Natural killer cell (primary cell): Measurements from ENCODE around the gene MYO7B. TPM values are rescaled to one million over a fixed set of nuclear protein-coding genes. Genes with fewer than 3 reads are reported as not detected.

Experiments
- ATAC-seq, 3 donors: fragments of 150-1000 bp in 2 of 3; fragments of 200-7000 bp in 1 of 3; cut with Tn5 transposase; 1 replicate in 1 of 3; 2 replicates in 2 of 3; pipeline ENCODE4 v1.10.0; 2021; ENCODE audit warnings: mild to moderate bottlenecking in 2 of 3, moderate library complexity in 2 of 3
- DNase-seq, 2 donors: peaks; one replicate each; pipeline versions ENCODE4 v3.0.0 to v3.0.0-alpha.2; 2013 to 2021; ENCODE audit warnings: mixed read lengths in 1 of 2
- H3K27ac ChIP-seq: one replicate; pipeline ENCODE4 v1.5.1; 2013; ENCODE audit warnings: mild to moderate bottlenecking, low read length
- H3K27me3 ChIP-seq: one replicate; pipeline ENCODE4 v1.6.1; 2013; ENCODE audit warnings: low read length; ENCODE audit not compliant: control insufficient read depth, insufficient read depth
- H3K36me3 ChIP-seq: one replicate; pipeline ENCODE4 v1.6.1; 2013; ENCODE audit warnings: low read length; ENCODE audit not compliant: control insufficient read depth, insufficient read depth
- H3K4me1 ChIP-seq: one replicate; pipeline ENCODE4 v1.6.1; 2013; ENCODE audit warnings: low read length; ENCODE audit not compliant: control insufficient read depth, insufficient read depth
- H3K4me3 ChIP-seq: one replicate; pipeline ENCODE4 v1.5.1; 2013; ENCODE audit warnings: low read length
- H3K9me3 ChIP-seq: one replicate; pipeline ENCODE4 v1.6.1; 2013; ENCODE audit warnings: low read length; ENCODE audit not compliant: control insufficient read depth, insufficient read depth
- H3K27ac Mint-ChIP-seq, 2 donors: one replicate each; pipeline ENCODE4 v1.8.0; 2022; ENCODE audit warnings: mild to moderate bottlenecking in 2 of 2, mixed read lengths in 2 of 2, moderate library complexity in 1 of 2
- H3K27me3 Mint-ChIP-seq, 2 donors: one replicate each; pipeline ENCODE4 v1.8.0; 2022; ENCODE audit warnings: low read depth in 2 of 2, mixed read lengths in 2 of 2
- H3K36me3 Mint-ChIP-seq: one replicate; pipeline ENCODE4 v1.8.0; 2022; ENCODE audit warnings: mixed read lengths
- H3K4me1 Mint-ChIP-seq, 2 donors: one replicate each; pipeline ENCODE4 v1.8.0; 2022; ENCODE audit warnings: mixed read lengths in 2 of 2
- H3K4me3 Mint-ChIP-seq: one replicate; pipeline ENCODE4 v1.8.0; 2022; ENCODE audit warnings: mild to moderate bottlenecking, moderate library complexity, mixed read lengths
- H3K9me3 Mint-ChIP-seq, 2 donors: one replicate each; pipeline ENCODE4 v1.8.0; 2022; ENCODE audit warnings: mixed read lengths in 2 of 2
- CTCF ChIP-seq: fragments of 200-600 bp; IDR thresholded peaks from one replicate; pipeline ENCODE4 v1.8.0; 2022; ENCODE audit warnings: antibody characterized with exemption
- WGBS: methylation state at CpG from one replicate; pipeline ENCODE4 v1.1.7; 2013; ENCODE audit warnings: missing lambda C conversion rate; ENCODE audit not compliant: insufficient coverage; 5-methylcytosine and 5-hydroxymethylcytosine counted together
- intact Hi-C: fragments of 100-400 bp; cut with micrococcal nuclease; formaldehyde crosslinking; loops from one replicate; pipeline ENCODE4 v1.14.2; 2022
- total RNA-seq, 4 donors: library from RNA; stranded (reverse); fragments of 120-200 nt in 1 of 4; gene quantifications; one replicate each; pipeline versions ENCODE4 v1.2.3 to v1.2.4, GENCODE V29; 2013 to 2022

The MYO7B gene
- total RNA-seq, 3 donors from 2014 or later (not counting 1 experiment from before 2014, with no cell fraction given): 0.14 to 0.45 (median 0.25) TPM

- Histone ChIP-seq H3K27me3 (peaks cover 3% of the 10 kb centered on the region), H3K36me3 (no peaks in the 10 kb centered on the region), H3K4me1 (peaks cover 7% of the 10 kb centered on the region), H3K9me3 (no peaks in the 10 kb centered on the region), H3K4me3 (no peak overlapping the region), H3K27ac (no peak overlapping the region)
- TF ChIP-seq CTCF: no peak
- H3K27ac Mint-ChIP-seq: no peak overlapping the region
- intact Hi-C loops: no loop called here
- no peak for DNase-seq
- no peaks in the 10 kb centered on the region for H3K9me3 Mint-ChIP-seq
- no peak for ATAC-seq
- no peak overlapping the region for H3K4me3 Mint-ChIP-seq
- peaks cover 16 to 21% of the 10 kb centered on the region in 2 donors for H3K4me1 Mint-ChIP-seq
- 94% methylated on average over 3 of the region's 3 CpGs for WGBS
- H3K36me3 Mint-ChIP-seq: no peaks in the 10 kb centered on the region
- peaks cover 21 to 37% of the 10 kb centered on the region in 2 donors for H3K27me3 Mint-ChIP-seq
Measured at GRCh38 chr2:127530245-127531140, 5.0 kb upstream of the MYO7B start.

- ATAC-seq (no peak), DNase-seq (no peak)
- intact Hi-C loops: no loop called here
- WGBS: 94% methylated on average over 4 of the region's 4 CpGs
- H3K4me3 ChIP-seq: no peak overlapping the region
- H3K27me3 ChIP-seq: peaks cover 3% of the 10 kb centered on the region
- H3K9me3 Mint-ChIP-seq: no peaks in the 10 kb centered on the region
- peaks cover 21 to 37% of the 10 kb centered on the region in 2 donors for H3K27me3 Mint-ChIP-seq
- no peak overlapping the region for H3K27ac Mint-ChIP-seq
- H3K36me3 Mint-ChIP-seq: no peaks in the 10 kb centered on the region
- H3K36me3 ChIP-seq: no peaks in the 10 kb centered on the region
- no peak overlapping the region for H3K27ac ChIP-seq
- no peaks in the 10 kb centered on the region for H3K9me3 ChIP-seq
- H3K4me1 Mint-ChIP-seq: peaks cover 12 to 14% of the 10 kb centered on the region in 2 donors
- peaks cover 4% of the 10 kb centered on the region for H3K4me1 ChIP-seq
- no peak overlapping the region for H3K4me3 Mint-ChIP-seq
- TF ChIP-seq CTCF: no peak
Measured at GRCh38 chr2:127531221-127531648, 4.2 kb upstream of the MYO7B start.

- Histone ChIP-seq H3K36me3 (no peaks in the 10 kb centered on the region), H3K27ac (no peak overlapping the region), H3K4me1 (peaks cover 3% of the 10 kb centered on the region), H3K4me3 (no peak overlapping the region), H3K9me3 (no peaks in the 10 kb centered on the region), H3K27me3 (peaks cover 3% of the 10 kb centered on the region)
- intact Hi-C loops: no loop called here
- ATAC-seq: no peak
- peaks cover 21 to 37% of the 10 kb centered on the region in 2 donors for H3K27me3 Mint-ChIP-seq
- WGBS: 97% methylated on average over 8 of the region's 8 CpGs
- H3K4me3 Mint-ChIP-seq: no peak overlapping the region
- no peaks in the 10 kb centered on the region for H3K9me3 Mint-ChIP-seq
- H3K27ac Mint-ChIP-seq: no peak overlapping the region
- no peak for TF ChIP-seq CTCF
- H3K36me3 Mint-ChIP-seq: no peaks in the 10 kb centered on the region
- DNase-seq: no peak
- peaks cover 3% of the 10 kb centered on the region in 2 donors for H3K4me1 Mint-ChIP-seq
Measured at GRCh38 chr2:127532296-127532695, 3.2 kb upstream of the MYO7B start.
